OCI-LY7 (cell line): ENCODE results near the gene EMILIN1. TPM values are rescaled to one million over a fixed set of nuclear protein-coding genes. Genes with fewer than 3 reads are reported as not detected.

ENCODE experiments used
- BruUV-seq: library from RNA; stranded (reverse); fragments of 400-500 nt; replicated peaks from 2 replicates; lab custom pipeline; 2021; lab: Mats Ljungman, UMichigan
- CTCF ChIA-PET: fragments of 300-600 bp; sonication (Branson Sonifier 250); formaldehyde crosslinking; loops from one replicate; lab custom pipeline; 2022; ENCODE audit warnings: antibody characterized with exemption; ENCODE audit not compliant: unreplicated experiment; lab: Charles Lee
- POLR2A ChIA-PET: fragments of 300-600 bp; sonication (Branson Sonifier 250); formaldehyde crosslinking; loops from one replicate; lab custom pipeline; 2022; ENCODE audit warnings: antibody characterized with exemption; lab: Charles Lee
- DNase-seq: peaks from one replicate; pipeline ENCODE4 v3.0.0-alpha.2; 2015; ENCODE audit warnings: low spot score
- H2AFZ ChIP-seq: fragments of 200-600 bp; sonication (generic), shearing (Covaris generic); 2 replicates; pipeline ENCODE4 v1.6.1; 2014; ENCODE audit warnings: mild to moderate bottlenecking, antibody characterized with exemption, low read length, moderate library complexity
- H3K27ac ChIP-seq: fragments of 200-600 bp; sonication (generic); 2 replicates; pipeline ENCODE4 v1.5.1; 2014; ENCODE audit warnings: mixed run types, low read depth, mild to moderate bottlenecking, moderate library complexity, low read length, inconsistent platforms; ENCODE audit not compliant: poor library complexity, severe bottlenecking
- H3K36me3 ChIP-seq: fragments of 200-600 bp; sonication (generic); 2 replicates; pipeline ENCODE4 v1.6.1; 2014; ENCODE audit warnings: mild to moderate bottlenecking, antibody characterized with exemption, low read length, moderate library complexity, mixed read lengths; ENCODE audit not compliant: insufficient read depth
- H3K4me1 ChIP-seq: fragments of 200-600 bp; sonication (generic); 2 replicates; pipeline ENCODE4 v1.5.1; 2014; ENCODE audit warnings: mild to moderate bottlenecking, low read length; ENCODE audit not compliant: insufficient read depth, poor library complexity, severe bottlenecking
- H3K4me2 ChIP-seq: fragments of 200-600 bp; sonication (generic); 2 replicates; pipeline ENCODE4 v1.6.1; 2014; ENCODE audit warnings: mild to moderate bottlenecking, low read length
- H3K4me3 ChIP-seq: fragments of 200-600 bp; sonication (generic); 2 replicates; pipeline ENCODE4 v1.5.1; 2014; ENCODE audit warnings: mild to moderate bottlenecking, low read depth, low read length; ENCODE audit not compliant: poor library complexity, severe bottlenecking
- H3K79me2 ChIP-seq: fragments of 200-600 bp; sonication (generic); 2 replicates; pipeline ENCODE4 v1.6.1; 2016; ENCODE audit warnings: low read depth, mild to moderate bottlenecking, low read length, moderate library complexity, mixed read lengths; ENCODE audit not compliant: insufficient read depth
- H3K9me2 ChIP-seq: fragments of 200-600 bp; sonication (generic); 2 replicates; pipeline ENCODE4 v1.6.1; 2016; ENCODE audit warnings: mild to moderate bottlenecking, low read length, mixed read lengths; ENCODE audit not compliant: insufficient read depth
- H3K9me3 ChIP-seq: fragments of 200-600 bp; sonication (generic); 2 replicates; pipeline ENCODE4 v1.6.1; 2014; ENCODE audit warnings: mild to moderate bottlenecking, mixed run types, low read length, mixed read lengths
- H4K20me1 ChIP-seq: fragments of 200-600 bp; sonication (generic); 2 replicates; pipeline ENCODE4 v1.6.1; 2014; ENCODE audit warnings: mild to moderate bottlenecking, antibody characterized with exemption, low read length, moderate library complexity, mixed read lengths; ENCODE audit not compliant: insufficient read depth
- CTCF ChIP-seq: fragments of 200-600 bp; sonication (generic); conservative IDR thresholded peaks from 2 replicates; pipeline ENCODE4 v1.5.1; 2014; ENCODE audit warnings: mild to moderate bottlenecking, antibody characterized with exemption, low read length, moderate library complexity, mixed read lengths
- EZH2phosphoT487 ChIP-seq: fragments of 200-600 bp; sonication (generic); IDR thresholded peaks from 2 replicates; pipeline ENCODE4 v1.6.1; 2018; ENCODE audit warnings: low read depth, borderline replicate concordance, mild to moderate bottlenecking, mixed run types, antibody characterized with exemption, low read length, moderate library complexity, mixed read lengths
- intact Hi-C: fragments of 100-400 bp; cut with micrococcal nuclease; formaldehyde crosslinking; loops from one replicate; pipeline ENCODE4 v1.10.0; 2022; ENCODE audit not compliant: unreplicated experiment
- total RNA-seq, 2 experiments: library from RNA; depleted of rRNA in 1 of 2; stranded (reverse); fragments of >200 nt in 1 of 2; shearing (Covaris generic) in 1 of 2; gene quantifications; 2 replicates each; pipeline ENCODE4 v1.2.3, GENCODE V29; 2014 to 2022

Gene EMILIN1
- total RNA-seq, 2 experiments from 2014 or later: 2.2 to 2.7 TPM

- ChIA-PET POLR2A (no interaction called here), CTCF (interaction anchor here (0.5 kb wide), 1 partner anchor 185 kb away, joined by 17 read pairs; no protein-coding TSS in a partner anchor)
- no peak for DNase-seq
- Histone ChIP-seq H3K4me3 (no peak overlapping the region), H3K27ac (no peak overlapping the region), H3K79me2 (no peaks in the 10 kb centered on the region), H4K20me1 (no peaks in the 10 kb centered on the region), H3K4me2 (no peak overlapping the region), H3K4me1 (peaks cover 14% of the 10 kb centered on the region), H2AFZ (no peak overlapping the region), H3K36me3 (no peaks in the 10 kb centered on the region), H3K9me3 (no peaks in the 10 kb centered on the region), H3K9me2 (no peaks in the 10 kb centered on the region)
- TF ChIP-seq EZH2phosphoT487 (no peak), CTCF (no peak)
- BruUV-seq: no TSS peak
- intact Hi-C loops: no loop called here
Measured at GRCh38 chr2:27094353-27094984, 16.1 kb downstream of the EMILIN1 start.

GRCh38 chr2:27095427-27095744, 17.0 kb downstream of the EMILIN1 start:
- DNase-seq: no peak
- Histone ChIP-seq H3K27ac (no peak overlapping the region), H3K4me2 (no peak overlapping the region), H2AFZ (no peak overlapping the region), H3K79me2 (no peaks in the 10 kb centered on the region), H3K9me3 (no peaks in the 10 kb centered on the region), H3K9me2 (no peaks in the 10 kb centered on the region), H3K36me3 (no peaks in the 10 kb centered on the region), H3K4me1 (peaks cover 14% of the 10 kb centered on the region), H3K4me3 (no peak overlapping the region), H4K20me1 (no peaks in the 10 kb centered on the region)
- ChIA-PET CTCF (interaction anchor here (1.2 to 1.3 kb wide), 2 partner anchors 8 to 38 kb away, joined by 5 read pairs; partner anchors contain the start of gene KHK), POLR2A (interaction anchor here (0.6 to 2.0 kb wide), 4 partner anchors 8 to 152 kb away, joined by 3 to 8 read pairs (median 4); partner anchors contain the start of gene KHK)
- intact Hi-C loops: no loop called here
- TF ChIP-seq CTCF (no peak), EZH2phosphoT487 (no peak)
- no TSS peak for BruUV-seq
